ENCODE data around the gene CASP3.
"Not testable (repeated sequence)": the region's sequence is repeated elsewhere in the genome, so short reads cannot be mapped to it uniquely, and the experiment has no call there.

Gene CASP3

GRCh38 chr4:184598753-184599491, 50.3 kb downstream of the CASP3 start:
- H3K4me3 Mint-ChIP-seq = no peak overlapping the region
- H3K27ac Mint-ChIP-seq = peak overlapping the region in 1 of 2 donors; percentile 21
- ATAC-seq (no peak), DNase-seq (no peak)
- peaks cover 12 to 15% of the 10 kb centered on the region in 2 donors for H3K9me3 Mint-ChIP-seq
- peaks cover 27% of the 10 kb centered on the region for H3K27me3 Mint-ChIP-seq
- peaks cover 40% of the 10 kb centered on the region for H3K4me1 Mint-ChIP-seq

DNA sequence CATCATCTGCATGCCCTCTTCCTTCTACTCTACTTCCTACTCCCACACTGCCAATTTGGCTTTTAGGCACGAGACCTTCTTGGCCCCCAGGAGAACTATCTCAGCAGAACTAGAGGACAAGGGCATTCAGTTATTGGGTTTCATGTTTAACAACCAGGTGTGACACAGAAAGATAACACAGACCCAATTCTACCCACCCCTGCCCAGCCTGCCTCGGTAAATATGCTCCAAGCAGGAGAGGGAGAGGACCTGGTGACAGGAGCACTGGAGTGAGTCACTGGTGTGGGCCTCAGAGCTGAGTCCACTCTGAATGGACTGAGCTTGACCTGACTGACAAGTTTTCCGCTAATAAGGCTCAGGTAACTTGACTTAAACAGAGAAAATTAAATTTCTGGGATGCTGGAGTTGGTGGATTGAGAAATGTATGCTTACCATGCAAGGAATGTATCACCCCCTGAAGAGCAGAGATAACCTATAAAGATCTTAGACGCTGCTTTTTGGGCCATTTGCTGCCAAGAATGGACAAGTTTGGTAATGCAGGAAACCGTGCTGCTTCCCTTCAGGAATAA, 52.5 kb downstream of the CASP3 start:
- Mint-ChIP-seq H3K27ac (no peak overlapping the region), H3K27me3 (peaks cover 20% of the 10 kb centered on the region), H3K9me3 (no peaks in the 10 kb centered on the region), H3K4me1 (peaks cover 29% of the 10 kb centered on the region), H3K4me3 (no peak overlapping the region)
- DNase-seq (no peak), ATAC-seq (no peak)

GRCh38 chr4:184596044-184596616, 53.1 kb downstream of the CASP3 start:
- Mint-ChIP-seq H3K4me3 (no peak overlapping the region), H3K9me3 (no peaks in the 10 kb centered on the region), H3K27me3 (peaks cover 15% of the 10 kb centered on the region), H3K4me1 (peaks cover 24% of the 10 kb centered on the region), H3K27ac (no peak overlapping the region)
- ATAC-seq = no peak
- no peak for DNase-seq

DNA sequence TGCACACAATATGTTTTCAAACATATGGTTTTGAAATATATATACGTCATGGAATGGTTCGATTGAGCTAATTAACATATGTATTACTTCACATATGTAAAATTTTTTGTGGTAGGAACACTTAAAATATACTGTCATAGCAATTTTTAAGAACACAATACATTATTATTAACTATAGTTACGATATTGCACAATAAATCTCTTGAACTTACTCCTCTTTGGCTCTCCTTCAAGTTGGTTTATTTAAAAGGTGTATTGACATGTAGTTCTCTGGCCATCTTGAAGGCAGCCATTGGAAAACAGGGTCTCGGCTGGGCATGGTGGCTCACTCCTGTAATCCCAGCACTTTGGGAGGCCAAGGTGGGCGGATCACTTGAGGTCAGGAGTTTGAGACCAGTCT, 53.8 kb downstream of the CASP3 start:
- H3K4me1 Mint-ChIP-seq = peaks cover 17% of the 10 kb centered on the region
- H3K9me3 Mint-ChIP-seq = no peaks in the 10 kb centered on the region
- DNase-seq (no peak), ATAC-seq (no peak)
- no peak overlapping the region for H3K4me3 Mint-ChIP-seq
- no peak overlapping the region for H3K27ac Mint-ChIP-seq
- peaks cover 13% of the 10 kb centered on the region for H3K27me3 Mint-ChIP-seq

GRCh38 chr4:184593461-184593860, 55.8 kb downstream of the CASP3 start:
- H3K27me3 Mint-ChIP-seq = peaks cover 6% of the 10 kb centered on the region
- no peak for ATAC-seq
- no peak for DNase-seq
- H3K27ac Mint-ChIP-seq = no peak overlapping the region
- H3K9me3 Mint-ChIP-seq = no peaks in the 10 kb centered on the region
- H3K4me3 Mint-ChIP-seq = no peak overlapping the region
- H3K4me1 Mint-ChIP-seq = peaks cover under 1% of the 10 kb centered on the region

GRCh38 chr4:184591747-184592270, 57.4 kb downstream of the CASP3 start:
- not testable (repeated sequence) for H3K27me3 Mint-ChIP-seq, DNase-seq, H3K4me1 Mint-ChIP-seq, H3K9me3 Mint-ChIP-seq, ATAC-seq, H3K27ac Mint-ChIP-seq, H3K4me3 Mint-ChIP-seq

DNA sequence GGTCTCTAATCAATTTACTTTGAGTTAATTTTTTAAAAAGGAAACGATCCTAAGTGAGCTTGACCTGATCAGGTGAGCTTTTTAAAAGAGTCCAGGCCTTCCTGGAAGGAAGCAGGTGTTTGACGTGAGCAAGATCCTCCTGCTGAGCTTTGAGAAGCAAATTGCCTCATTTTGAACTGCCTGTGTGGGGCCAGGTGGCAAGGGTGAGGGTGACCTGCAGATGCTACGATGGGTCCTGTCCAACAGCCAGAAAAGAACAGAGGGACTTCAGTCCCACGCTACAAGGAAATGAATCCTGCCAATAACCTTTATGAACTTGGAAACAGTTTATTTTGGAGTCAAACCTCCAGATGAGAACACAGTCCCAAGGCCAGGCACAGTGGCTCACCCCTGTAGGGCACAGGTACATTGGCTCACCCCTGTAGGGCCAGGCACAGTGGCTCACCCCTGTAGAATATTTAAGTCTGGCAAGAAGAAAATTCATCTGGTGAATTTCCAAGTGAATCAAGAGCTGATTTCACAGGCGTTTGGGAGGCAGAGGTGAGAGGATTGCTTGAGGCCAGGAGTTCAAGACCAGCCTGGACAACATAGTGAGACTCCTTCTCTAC, 58.1 kb downstream of the CASP3 start:
- Mint-ChIP-seq H3K4me3 (no peak overlapping the region), H3K4me1 (no peaks in the 10 kb centered on the region), H3K27ac (no peak overlapping the region), H3K27me3 (no peaks in the 10 kb centered on the region), H3K9me3 (no peaks in the 10 kb centered on the region)
- ATAC-seq (no peak), DNase-seq (no peak)

GRCh38 chr4:184590196-184590595, 59.1 kb downstream of the CASP3 start:
- Mint-ChIP-seq H3K27ac (no peak overlapping the region), H3K4me3 (no peak overlapping the region), H3K27me3 (no peaks in the 10 kb centered on the region), H3K9me3 (no peaks in the 10 kb centered on the region), H3K4me1 (peaks cover 5% of the 10 kb centered on the region)
- ATAC-seq (no peak), DNase-seq (no peak)

DNA sequence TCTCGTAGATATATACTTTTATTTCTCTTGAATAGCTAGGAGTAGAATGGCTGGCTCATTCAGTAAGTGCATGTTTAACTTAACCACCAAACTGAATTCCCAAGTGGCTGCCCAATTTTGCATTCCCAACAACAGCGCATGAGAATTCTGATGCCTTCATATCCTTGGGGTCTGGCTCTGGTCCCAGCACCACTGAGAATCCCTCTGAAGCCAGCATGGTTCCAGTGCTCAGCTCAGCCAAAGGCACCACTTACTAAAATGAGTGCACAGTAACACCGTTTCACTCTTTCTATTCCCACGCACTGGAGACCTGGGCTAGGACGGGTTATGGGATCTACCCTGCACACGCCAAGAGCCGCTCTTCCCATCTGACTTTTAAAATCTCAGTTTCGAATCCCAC, 60.4 kb downstream of the CASP3 start:
- H3K27ac Mint-ChIP-seq = no peak overlapping the region
- peaks cover 16% of the 10 kb centered on the region for H3K4me1 Mint-ChIP-seq
- H3K27me3 Mint-ChIP-seq = no peaks in the 10 kb centered on the region
- ATAC-seq (no peak), DNase-seq (no peak)
- no peaks in the 10 kb centered on the region for H3K9me3 Mint-ChIP-seq
- H3K4me3 Mint-ChIP-seq = no peak overlapping the region

GRCh38 chr4:184587701-184588100, 61.5 kb downstream of the CASP3 start:
- no peaks in the 10 kb centered on the region for H3K9me3 Mint-ChIP-seq
- H3K27ac Mint-ChIP-seq = peak overlapping the region in 1 of 2 donors; percentile 63
- H3K4me1 Mint-ChIP-seq = peaks cover 28% of the 10 kb centered on the region
- ATAC-seq (no peak), DNase-seq (no peak)
- no peaks in the 10 kb centered on the region for H3K27me3 Mint-ChIP-seq
- H3K4me3 Mint-ChIP-seq = no peak overlapping the region

DNA sequence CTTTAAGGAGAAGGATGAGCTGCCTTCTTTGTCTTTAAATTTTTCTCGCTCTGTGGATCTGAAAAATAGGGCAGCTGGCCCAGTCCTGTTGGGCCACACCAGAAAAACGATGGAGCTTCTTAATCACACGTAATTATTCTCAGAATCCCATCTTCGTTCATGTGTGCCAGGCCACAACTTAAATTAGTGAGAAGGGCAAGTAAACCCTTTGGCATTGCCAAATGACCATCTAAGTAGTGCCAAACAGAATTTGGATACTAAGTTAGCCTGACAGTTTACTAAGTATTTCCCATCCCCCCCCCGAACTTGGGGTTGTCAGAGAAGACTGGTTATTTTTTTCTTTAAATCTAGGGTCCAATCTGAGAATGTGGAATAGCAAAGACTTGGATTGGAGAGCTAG, 62.0 kb downstream of the CASP3 start:
- Mint-ChIP-seq H3K27ac (no peak overlapping the region), H3K4me1 (peaks cover 28% of the 10 kb centered on the region), H3K27me3 (no peaks in the 10 kb centered on the region), H3K4me3 (no peak overlapping the region), H3K9me3 (peaks cover 0 to 2% of the 10 kb centered on the region in 2 donors)
- DNase-seq (no peak), ATAC-seq (no peak)

DNA sequence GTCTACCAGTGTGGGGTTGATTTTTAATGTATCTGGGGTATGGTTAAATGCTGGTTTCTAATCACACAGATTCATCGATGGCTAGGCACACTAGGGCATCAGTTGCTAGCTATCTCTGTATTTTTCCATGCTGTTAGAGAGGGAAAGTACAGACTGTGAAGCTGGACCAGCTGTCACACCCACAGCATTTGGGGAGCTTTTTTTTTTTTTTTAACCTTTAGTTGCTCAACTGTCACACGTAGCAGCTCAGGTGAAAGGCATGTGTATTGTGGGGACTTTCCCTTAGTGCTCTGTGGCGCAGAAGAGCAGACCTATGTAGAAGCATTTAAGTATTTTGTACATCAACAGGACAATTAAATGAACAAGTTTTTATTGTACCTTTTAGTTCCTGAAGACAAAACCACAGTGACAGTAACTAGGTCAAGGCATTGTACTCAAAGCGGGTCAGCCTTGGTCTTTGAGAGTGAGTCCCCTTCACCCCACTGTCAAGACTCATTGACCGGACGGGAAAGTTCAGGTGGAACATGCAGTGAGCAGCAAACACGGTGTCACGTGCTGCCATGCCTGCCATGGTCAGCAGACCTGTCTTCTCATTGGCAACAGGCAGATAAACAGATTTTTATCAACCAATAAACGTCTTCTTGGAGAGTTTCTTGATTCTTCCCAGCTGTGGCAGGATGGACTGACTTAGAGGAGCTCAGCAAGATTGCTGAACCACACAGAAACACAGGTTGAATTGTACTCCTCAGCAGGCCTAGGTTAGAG, 65.3 kb downstream of the CASP3 start:
- peak; percentile 13 to 15 for DNase-seq
- Mint-ChIP-seq H3K4me1 (peaks cover 28% of the 10 kb centered on the region), H3K9me3 (peaks cover 12 to 22% of the 10 kb centered on the region in 2 donors), H3K27ac (peak overlapping the region; percentile 16 to 84), H3K27me3 (no peaks in the 10 kb centered on the region), H3K4me3 (peak overlapping the region in 1 of 2 donors; percentile 53)
- peak; percentile 89 for ATAC-seq

Measured in stimulated activated naive CD8-positive, alpha-beta T cell treated with anti-CD3 and anti-CD28 coated beads, Interleukin-15, amount 100 ng/mL, for 72 hours (primary cell).